AG04450 (cell line): Measurements from ENCODE around the gene HDAC10. TPM values are rescaled to one million over a fixed set of nuclear protein-coding genes. Genes with fewer than 3 reads are reported as not detected.

ENCODE experiments used
- CTCF ChIA-PET: fragments of 300-600, 350-600 bp; formaldehyde crosslinking; extraction: SDS; loops from one replicate; lab custom pipeline; 2022; ENCODE audit warnings: antibody characterized with exemption, inconsistent platforms; lab: Charles Lee
- POLR2A ChIA-PET: fragments of 350-600 bp; formaldehyde crosslinking; extraction: SDS; loops from one replicate; lab custom pipeline; 2021; ENCODE audit warnings: antibody characterized with exemption, inconsistent platforms; lab: Yijun Ruan, JAX
- DNase-seq: peaks from one replicate; pipeline ENCODE4 v3.0.0-alpha.2; 2011; ENCODE audit warnings: low read depth, low spot score
- H3K27ac ChIP-seq: one replicate; pipeline ENCODE4 v1.5.1; 2012; ENCODE audit warnings: low read depth, low read length, control low read depth
- H3K27me3 ChIP-seq: one replicate; pipeline ENCODE4 v1.6.0; 2012; ENCODE audit warnings: low read length; ENCODE audit not compliant: control insufficient read depth, insufficient read depth
- H3K4me3 ChIP-seq: 2 replicates; pipeline ENCODE4 v1.5.1; 2011; ENCODE audit warnings: mild to moderate bottlenecking, low read depth, low read length, control low read depth
- H3K9me3 ChIP-seq: 2 replicates; pipeline ENCODE4 v1.5.1; 2012; ENCODE audit warnings: low read length; ENCODE audit not compliant: control insufficient read depth, insufficient read depth
- CTCF ChIP-seq: IDR thresholded peaks from 2 replicates; pipeline ENCODE4 v1.5.1; 2011; ENCODE audit warnings: low read depth, low read length, control low read depth, inconsistent platforms
- polyA minus RNA-seq: library from RNA; depleted of rRNA, polyadenylated mRNA; stranded (reverse); fragments of >200 nt; gene quantifications from 2 replicates; pipeline ENCODE4 v1.2.3, GENCODE V29; 2011; rRNA and poly(A)+ RNA removed
- polyA plus RNA-seq: library from polyadenylated mRNA; depleted of rRNA; stranded (reverse); fragments of >200 nt; gene quantifications from 2 replicates; pipeline ENCODE4 v1.2.3, GENCODE V29; 2011; rRNA removed

The HDAC10 gene, protein sequence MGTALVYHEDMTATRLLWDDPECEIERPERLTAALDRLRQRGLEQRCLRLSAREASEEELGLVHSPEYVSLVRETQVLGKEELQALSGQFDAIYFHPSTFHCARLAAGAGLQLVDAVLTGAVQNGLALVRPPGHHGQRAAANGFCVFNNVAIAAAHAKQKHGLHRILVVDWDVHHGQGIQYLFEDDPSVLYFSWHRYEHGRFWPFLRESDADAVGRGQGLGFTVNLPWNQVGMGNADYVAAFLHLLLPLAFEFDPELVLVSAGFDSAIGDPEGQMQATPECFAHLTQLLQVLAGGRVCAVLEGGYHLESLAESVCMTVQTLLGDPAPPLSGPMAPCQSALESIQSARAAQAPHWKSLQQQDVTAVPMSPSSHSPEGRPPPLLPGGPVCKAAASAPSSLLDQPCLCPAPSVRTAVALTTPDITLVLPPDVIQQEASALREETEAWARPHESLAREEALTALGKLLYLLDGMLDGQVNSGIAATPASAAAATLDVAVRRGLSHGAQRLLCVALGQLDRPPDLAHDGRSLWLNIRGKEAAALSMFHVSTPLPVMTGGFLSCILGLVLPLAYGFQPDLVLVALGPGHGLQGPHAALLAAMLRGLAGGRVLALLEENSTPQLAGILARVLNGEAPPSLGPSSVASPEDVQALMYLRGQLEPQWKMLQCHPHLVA
- polyA plus RNA-seq (7.0 and 9.9 TPM in 2 replicates), polyA minus RNA-seq (7.4 and 9.7 TPM in 2 replicates)

DNA sequence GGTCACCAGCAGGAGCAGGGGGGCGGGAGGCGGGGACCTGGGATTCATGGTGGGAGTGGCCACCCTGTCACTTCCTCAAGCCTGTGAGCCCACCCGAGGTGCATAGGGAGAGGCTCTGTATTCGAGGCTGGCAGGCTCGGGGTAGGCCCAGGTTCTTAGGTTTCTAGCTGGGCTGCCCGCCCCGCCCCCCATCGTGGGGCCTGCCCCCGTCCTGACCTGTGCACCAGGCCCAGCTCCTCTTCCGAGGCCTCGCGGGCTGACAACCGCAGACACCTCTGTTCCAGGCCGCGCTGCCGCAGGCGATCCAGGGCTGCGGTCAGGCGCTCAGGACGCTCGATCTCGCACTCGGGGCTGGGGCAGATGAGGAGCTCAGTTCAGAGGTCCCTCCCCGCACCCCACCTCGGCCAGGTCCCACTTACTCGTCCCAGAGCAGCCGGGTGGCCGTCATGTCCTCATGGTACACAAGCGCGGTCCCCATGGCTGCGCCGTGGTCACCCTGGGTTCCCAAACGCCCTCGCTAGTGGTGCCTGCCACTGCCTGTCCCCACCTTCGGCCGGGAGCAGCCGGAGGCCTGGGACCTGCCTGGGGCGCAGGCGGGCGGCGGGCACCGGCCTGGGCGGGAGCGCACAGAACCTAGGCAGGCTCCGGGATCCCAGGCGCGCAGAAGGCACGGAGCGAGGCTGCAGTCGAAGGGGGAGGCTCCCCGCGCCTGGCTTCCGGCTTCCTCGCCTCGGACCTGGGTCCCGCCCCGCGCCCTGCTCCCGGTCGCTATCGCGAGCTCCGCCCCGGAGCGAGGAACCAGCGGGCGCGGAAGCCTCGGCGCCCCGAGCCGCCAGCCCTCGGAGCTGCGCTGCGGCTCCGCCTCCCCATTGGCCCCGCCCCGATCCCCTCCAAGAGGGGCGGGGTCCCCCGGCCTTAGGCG is at the start of gene HDAC10:
TSS of gene HDAC10 (minus strand) at position 711 of the 922 bp plus-strand sequence. CDS start at position 478, 233 bp downstream.
- no peak for TF ChIP-seq CTCF
- peak within 1 kb of the TSS; percentile 85 for H3K4me3 ChIP-seq
- no peak for DNase-seq
- POLR2A ChIA-PET, result interaction anchor here (0.6 to 2.1 kb wide), 6 partner anchors 10 to 91 kb away, joined by 3 to 8 read pairs (median 4); partner anchors contain the start of gene MAPK12
- no peaks in the 10 kb centered on the region for H3K9me3 ChIP-seq
- CTCF ChIA-PET, result interaction anchor here (0.6 to 3.0 kb wide), 8 partner anchors 8 to 116 kb away, joined by 3 to 25 read pairs (median 4); partner anchors contain the start of gene MAPK12
- H3K27ac ChIP-seq, result peak within 1 kb of the TSS; percentile 61
- no peaks in the 10 kb centered on the region for H3K27me3 ChIP-seq

- DNase-seq, result no peak
- Histone ChIP-seq H3K27ac (no peak overlapping the region), H3K4me3 (no peak overlapping the region), H3K27me3 (no peaks in the 10 kb centered on the region), H3K9me3 (no peaks in the 10 kb centered on the region; the same call in 1 of the 2 replicates)
- ChIA-PET CTCF (no interaction called here), POLR2A (no interaction called here)
- no peak for TF ChIP-seq CTCF
These were observed 49.7 kb upstream of the HDAC10 start for GRCh38 chr22:50300620-50301257.

GRCh38 chr22:50299785-50300619 is 48.9 kb upstream of the HDAC10 start:
- DNase-seq, result no peak
- Histone ChIP-seq H3K4me3 (no peak overlapping the region), H3K27ac (no peak overlapping the region), H3K9me3 (no peaks in the 10 kb centered on the region; the same call in 1 of the 2 replicates), H3K27me3 (no peaks in the 10 kb centered on the region)
- TF ChIP-seq CTCF, result no peak
- ChIA-PET POLR2A (no interaction called here), CTCF (no interaction called here)
